Measurements from ENCODE around the gene SLC28A3.

Gene SLC28A3

DNA sequence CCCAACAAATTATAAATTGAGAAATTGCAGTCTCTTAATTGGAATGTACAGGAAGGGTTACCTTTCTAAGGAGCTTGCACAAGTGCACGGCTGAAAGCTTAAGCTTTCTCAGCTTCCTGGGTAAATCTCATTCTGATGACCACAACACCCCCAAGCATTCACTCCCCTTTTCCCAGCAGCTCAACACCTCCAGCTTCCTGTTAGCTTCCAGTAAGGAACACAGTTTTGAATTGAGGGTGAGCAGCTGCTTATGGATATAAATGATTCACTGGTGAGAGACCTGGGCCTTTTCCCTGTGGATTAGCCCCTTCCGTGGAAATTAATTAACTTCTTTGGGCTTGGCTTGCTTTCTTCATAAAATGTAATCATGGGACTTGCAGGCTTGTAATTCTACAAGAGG, 101.2 kb downstream of the SLC28A3 start:
- no peak for DNase-seq (ENCODE audit: low spot score)

DNA sequence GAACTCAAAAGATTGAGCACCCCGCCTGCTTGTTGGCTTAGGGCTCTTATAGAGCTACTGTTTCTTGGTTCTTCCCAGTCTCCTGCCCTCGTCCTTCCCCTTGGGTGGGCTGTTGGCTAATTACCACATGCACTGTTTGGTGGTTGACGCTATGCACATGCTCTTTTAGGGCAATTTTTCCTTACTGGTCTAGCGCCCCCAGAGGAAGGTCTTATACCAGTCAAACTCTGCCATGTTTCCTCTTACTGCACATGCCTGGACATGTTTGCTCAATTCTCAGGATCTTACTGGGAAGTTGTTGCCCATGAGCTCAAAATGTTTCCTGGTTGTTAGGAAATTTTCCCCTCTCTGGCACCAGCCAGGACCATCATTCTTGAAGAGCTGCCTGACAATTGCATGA, 101.9 kb downstream of the SLC28A3 start:
- no peak for DNase-seq (ENCODE audit: low spot score)

- DNase-seq (ENCODE audit: low spot score) = no peak
Observed at GRCh38 chr9:84235511-84235910, 105.0 kb downstream of the SLC28A3 start.

DNA sequence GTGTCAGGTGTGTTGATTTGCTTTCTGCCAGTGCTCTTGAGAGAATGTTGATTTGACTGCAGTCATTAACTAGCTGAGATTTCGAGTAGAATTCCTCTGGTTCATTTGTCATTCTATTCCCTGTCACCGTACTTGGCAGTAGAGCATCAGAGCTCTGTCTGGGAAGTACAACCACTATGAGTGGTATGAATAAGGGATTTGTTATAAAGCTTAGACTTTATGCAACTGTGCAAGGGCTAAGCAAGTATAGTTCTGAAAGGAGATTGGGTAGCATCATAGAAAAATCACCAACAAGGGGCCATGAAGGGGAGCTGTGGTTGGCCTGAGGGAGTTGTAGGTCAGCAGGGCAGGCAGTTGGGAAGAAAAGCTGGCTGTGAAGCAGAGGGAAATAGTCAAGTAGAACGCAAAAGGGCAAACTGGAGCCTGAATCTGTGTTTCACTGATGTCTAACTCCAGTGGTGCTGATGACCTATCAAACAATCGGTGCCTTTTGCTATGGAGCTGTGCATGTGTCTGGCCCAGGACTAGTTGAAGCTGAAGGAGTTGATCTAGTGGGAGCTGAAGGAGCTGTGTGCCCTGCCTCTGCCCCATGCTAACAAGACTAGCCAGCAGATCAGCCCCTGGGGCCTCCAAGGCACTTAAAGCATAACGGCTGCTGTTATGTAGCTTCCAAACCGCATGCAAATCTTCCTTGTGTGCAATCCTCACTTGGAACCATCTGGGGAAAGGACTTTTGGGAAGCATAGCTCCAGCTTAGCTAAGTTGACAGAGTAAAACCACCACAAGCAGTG, 110.0 kb downstream of the SLC28A3 start:
- no peak for DNase-seq (ENCODE audit: low spot score)

DNA sequence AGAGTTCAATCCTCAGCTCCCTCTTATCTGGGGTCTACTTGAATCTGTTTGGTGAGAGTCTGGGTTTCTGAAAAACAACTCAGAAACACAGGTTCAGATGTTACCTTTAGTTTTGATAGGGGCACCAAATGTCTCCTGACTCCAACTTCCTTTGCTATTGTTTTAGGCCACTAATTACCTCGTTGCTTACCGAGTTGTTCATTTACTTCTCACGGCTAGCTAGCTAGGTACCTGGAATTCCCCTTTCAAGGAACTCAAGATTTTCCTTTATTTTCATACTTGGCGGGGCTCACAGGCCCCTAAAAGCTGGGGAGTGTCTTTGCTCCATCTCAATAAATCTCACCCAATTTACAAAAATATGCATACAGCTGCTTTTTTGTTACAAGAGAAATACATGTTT, 111.4 kb downstream of the SLC28A3 start:
- DNase-seq (ENCODE audit: low spot score) = no peak

DNA sequence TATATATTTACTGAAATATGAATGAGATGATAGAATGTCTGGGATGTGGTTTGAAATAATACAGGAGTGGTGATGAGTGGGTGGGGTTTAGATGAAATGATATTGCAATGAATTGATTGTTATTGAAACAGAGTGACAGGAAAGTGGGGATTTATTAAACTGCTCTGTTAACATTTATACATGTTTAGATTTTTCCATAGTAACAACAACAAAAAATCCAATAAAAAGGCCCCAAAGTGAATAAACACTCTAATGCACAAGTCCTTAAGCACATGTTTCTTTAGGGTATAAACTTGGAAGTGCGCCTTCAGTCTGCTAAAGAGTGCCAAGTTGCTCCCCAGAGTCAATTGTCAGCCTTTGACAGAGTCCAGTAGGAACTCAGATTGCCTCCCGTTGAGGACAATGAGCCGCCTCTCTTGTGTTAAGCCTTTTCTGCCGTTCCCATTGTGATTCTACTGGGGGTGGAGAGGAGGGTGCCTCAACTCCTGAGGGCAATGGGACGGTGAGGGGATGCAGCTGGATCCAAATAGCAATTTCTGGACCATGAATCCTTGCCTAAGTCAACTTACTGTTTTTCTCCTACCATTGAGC, 112.3 kb downstream of the SLC28A3 start:
- no peak for DNase-seq (ENCODE audit: low spot score)

DNA sequence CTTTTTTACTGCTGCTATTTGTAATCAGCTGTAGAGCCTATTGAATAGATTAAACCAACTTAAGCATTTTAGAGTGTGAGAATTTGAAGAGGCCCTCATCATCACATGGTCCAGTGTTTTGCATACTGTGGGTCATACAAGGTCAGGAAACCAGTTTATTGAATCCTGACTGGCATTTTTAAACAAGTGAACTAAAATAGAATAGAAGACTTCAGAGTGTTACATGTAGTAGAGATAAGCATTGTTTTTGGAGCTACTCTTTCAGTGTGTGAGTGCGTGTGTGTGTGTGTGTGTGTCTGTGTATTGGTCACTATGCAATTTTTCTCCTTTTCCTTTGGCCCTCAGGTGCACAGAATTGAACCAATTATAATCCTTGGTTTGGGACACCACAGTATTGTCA, 114.4 kb downstream of the SLC28A3 start:
- no peak for DNase-seq (ENCODE audit: low spot score)

All from left forelimb (tissue), 1 donor.